BJ (cell line): ENCODE data around the gene ESAM. TPM values are rescaled to one million over a fixed set of nuclear protein-coding genes. Genes with fewer than 3 reads are reported as not detected.

Experiments used
- CTCF ChIA-PET: fragments of 350-600 bp; formaldehyde crosslinking; extraction: SDS; loops from one replicate; lab custom pipeline; 2021; ENCODE audit warnings: antibody characterized with exemption, inconsistent platforms; lab: Yijun Ruan, JAX
- POLR2A ChIA-PET: fragments of 300-600 bp; sonication (Branson Sonifier 250); formaldehyde crosslinking; extraction: SDS; loops from one replicate; lab custom pipeline; 2021; ENCODE audit warnings: antibody characterized with exemption; lab: Charles Lee
- DNase-seq: peaks from one replicate; pipeline ENCODE4 v3.0.0-alpha.2; 2011; ENCODE audit warnings: low read depth
- H3K27me3 ChIP-seq: 2 replicates; pipeline ENCODE4 v1.6.0; 2011; ENCODE audit warnings: low read length; ENCODE audit not compliant: control insufficient read depth, insufficient read depth
- H3K36me3 ChIP-seq: 2 replicates; pipeline ENCODE4 v1.5.1; 2011; ENCODE audit warnings: low read length; ENCODE audit not compliant: control insufficient read depth, insufficient read depth
- H3K4me3 ChIP-seq: 2 replicates; pipeline ENCODE4 v1.5.1; 2011; ENCODE audit warnings: low read depth, mild to moderate bottlenecking, control low read depth, low read length
- polyA plus RNA-seq: library from polyadenylated mRNA; depleted of rRNA; stranded (reverse); fragments of >200 nt; gene quantifications from 2 replicates; pipeline ENCODE4 v1.2.3, GENCODE V29; 2011
- TF ChIP-seq, protein P1 (sequence below): IDR thresholded peaks from 2 replicates; pipeline ENCODE4 v1.5.1; 2011; ENCODE audit warnings: low read depth, mild to moderate bottlenecking, control low read depth, inconsistent platforms, low read length, moderate library complexity; ENCODE audit not compliant: insufficient read depth

ESAM gene
- polyA plus RNA-seq, 1 experiment, result 0.17 TPM

DNA sequence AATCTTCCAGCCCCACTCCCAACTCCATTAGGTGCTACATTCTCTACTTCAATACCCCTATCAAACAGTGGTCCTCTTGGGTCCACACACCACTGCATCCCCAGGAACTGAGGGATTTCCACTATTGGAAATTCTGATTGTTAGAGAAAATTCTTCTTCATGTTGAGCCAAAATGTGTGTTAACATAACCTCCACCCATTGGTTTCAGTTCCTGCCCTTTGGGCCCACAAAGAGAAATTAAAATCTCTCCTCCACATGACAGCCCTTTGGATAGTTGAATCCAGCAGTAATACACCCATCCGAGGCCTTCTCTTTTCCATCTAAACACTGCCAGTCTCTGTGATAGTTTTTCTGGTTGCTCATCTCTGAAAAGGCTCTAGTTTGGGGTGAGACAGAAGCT, 12.2 kb downstream of the ESAM start:
- H3K27me3 ChIP-seq, result peaks cover 17% of the 10 kb centered on the region

DNA sequence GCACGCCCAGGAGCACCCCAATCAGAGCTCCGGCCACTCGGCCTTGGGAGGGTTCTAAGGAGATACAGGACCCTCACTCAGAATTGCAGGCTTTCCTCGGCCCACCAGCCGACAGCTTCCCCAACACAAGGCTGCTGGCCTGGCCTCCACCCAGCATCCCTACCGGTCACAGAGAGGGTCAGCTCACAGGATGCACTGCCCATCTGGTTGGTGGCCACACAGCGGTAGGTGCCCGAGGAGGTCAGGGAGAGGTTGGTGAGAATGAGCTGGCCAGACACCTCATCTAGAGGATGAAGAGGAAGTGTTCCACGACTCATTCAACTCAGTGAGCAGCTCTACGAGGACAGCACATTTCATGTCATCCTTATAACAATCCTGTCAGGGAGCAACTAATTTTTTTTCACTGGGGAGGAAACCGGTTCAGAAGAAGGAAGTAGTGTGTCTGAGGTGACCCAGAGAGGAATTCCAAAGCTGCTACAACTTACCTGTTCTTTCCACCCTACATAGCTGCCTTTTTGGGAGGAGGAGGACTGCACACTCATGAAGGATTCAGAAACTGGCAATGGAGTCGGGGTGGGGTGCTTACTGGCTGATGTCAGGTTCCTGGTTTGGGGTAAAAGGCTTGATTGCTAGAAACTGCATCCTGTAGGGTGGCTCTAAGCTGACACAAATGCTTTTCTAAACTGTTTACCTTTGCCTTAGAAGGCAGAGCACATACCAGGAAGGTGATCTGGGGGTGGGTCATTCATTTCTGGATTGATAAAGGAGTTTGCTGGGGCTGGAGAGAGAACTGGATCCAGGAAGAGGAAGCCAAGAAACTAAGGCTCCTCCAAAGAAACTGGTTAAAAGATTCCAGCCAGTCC, 13.4 kb downstream of the ESAM start:
- peaks cover 19% of the 10 kb centered on the region for H3K27me3 ChIP-seq
- TF ChIP-seq, protein P1, sequence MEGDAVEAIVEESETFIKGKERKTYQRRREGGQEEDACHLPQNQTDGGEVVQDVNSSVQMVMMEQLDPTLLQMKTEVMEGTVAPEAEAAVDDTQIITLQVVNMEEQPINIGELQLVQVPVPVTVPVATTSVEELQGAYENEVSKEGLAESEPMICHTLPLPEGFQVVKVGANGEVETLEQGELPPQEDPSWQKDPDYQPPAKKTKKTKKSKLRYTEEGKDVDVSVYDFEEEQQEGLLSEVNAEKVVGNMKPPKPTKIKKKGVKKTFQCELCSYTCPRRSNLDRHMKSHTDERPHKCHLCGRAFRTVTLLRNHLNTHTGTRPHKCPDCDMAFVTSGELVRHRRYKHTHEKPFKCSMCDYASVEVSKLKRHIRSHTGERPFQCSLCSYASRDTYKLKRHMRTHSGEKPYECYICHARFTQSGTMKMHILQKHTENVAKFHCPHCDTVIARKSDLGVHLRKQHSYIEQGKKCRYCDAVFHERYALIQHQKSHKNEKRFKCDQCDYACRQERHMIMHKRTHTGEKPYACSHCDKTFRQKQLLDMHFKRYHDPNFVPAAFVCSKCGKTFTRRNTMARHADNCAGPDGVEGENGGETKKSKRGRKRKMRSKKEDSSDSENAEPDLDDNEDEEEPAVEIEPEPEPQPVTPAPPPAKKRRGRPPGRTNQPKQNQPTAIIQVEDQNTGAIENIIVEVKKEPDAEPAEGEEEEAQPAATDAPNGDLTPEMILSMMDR, result no peak
- no peak for DNase-seq
- POLR2A ChIA-PET, result interaction anchor here (0.7 kb wide), 1 partner anchor 53 kb away, joined by 8 read pairs; no protein-coding TSS in a partner anchor
- no peak overlapping the region for H3K4me3 ChIP-seq
- CTCF ChIA-PET, result interaction anchor here (0.5 to 3.4 kb wide), 7 partner anchors 10 to 106 kb away, joined by 3 to 16 read pairs (median 3); partner anchors contain the start of gene ESAM
- H3K36me3 ChIP-seq, result no peaks in the 10 kb centered on the region

More for the DNA sequence above, 12.2 kb downstream of the ESAM start:
- no peak for DNase-seq
- TF ChIP-seq, protein P1, result no peak
- ChIA-PET POLR2A (no interaction called here), CTCF (interaction anchor here (0.6 to 3.4 kb wide), 3 partner anchors 9 to 416 kb away, joined by 3 to 16 read pairs (median 3); no protein-coding TSS in a partner anchor)
- no peak overlapping the region for H3K4me3 ChIP-seq
- H3K36me3 ChIP-seq, result no peaks in the 10 kb centered on the region

DNA sequence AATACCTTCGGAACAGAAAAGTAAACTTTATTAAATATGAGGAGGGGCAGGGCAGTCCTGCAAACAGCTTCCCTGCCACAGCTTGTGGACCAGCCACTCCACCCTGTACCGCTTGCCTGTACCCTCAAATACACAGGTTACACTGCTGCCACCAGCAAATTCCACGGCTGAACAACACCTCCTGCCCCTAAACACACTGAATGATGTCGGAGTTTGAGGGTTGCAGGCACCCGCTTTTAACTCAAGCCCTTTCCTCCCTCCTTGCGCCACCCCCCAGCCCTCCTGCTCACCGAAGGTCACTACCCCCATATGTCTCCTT, 14.0 kb downstream of the ESAM start:
- Histone ChIP-seq H3K27me3 (peaks cover 19% of the 10 kb centered on the region), H3K36me3 (no peaks in the 10 kb centered on the region), H3K4me3 (no peak overlapping the region)
- TF ChIP-seq, protein P1, result no peak
- no peak for DNase-seq
- ChIA-PET POLR2A (interaction anchor here (0.7 kb wide), 1 partner anchor 53 kb away, joined by 8 read pairs; no protein-coding TSS in a partner anchor), CTCF (interaction anchor here (0.5 to 3.4 kb wide), 8 partner anchors 11 to 118 kb away, joined by 3 to 16 read pairs (median 4); partner anchors contain the start of gene ESAM)

DNA sequence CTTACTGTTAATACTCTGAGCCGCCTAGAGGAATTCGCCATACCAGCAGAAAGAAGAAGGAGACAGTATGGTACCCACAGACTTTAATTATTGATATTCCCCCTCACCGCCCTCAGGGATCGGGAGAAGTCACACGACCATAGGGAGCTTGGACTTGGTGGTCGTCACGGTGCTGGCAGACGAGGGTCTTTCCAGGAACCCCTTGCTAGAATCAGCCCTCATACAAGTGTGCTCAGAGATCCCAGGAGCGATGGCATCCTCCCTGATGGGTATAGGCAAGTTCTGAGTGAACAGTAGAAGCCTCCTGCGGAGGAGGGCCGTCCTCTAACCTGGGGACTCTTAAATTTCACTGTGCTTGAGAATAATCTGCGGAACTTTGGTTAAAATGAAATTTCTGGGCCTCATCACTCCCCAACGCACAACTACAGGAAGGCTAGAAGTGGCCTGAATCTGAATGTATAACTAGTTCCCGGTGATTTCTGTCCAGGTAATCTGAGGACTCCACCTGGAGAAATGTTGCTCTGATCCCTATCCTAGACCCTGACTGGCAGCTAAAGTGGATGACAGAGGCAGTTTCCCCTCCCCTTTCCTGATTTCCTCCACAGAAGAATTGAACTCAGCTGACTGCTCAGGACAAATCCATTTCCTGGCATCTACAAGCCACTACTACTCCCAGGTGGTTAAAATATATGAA, 14.5 kb downstream of the ESAM start:
- H3K4me3 ChIP-seq, result no peak overlapping the region
- DNase-seq, result no peak
- ChIA-PET POLR2A (no interaction called here), CTCF (interaction anchor here (0.5 to 3.4 kb wide), 16 partner anchors 9 to 119 kb away, joined by 3 to 17 read pairs (median 4); partner anchors contain the start of gene ESAM)
- no peaks in the 10 kb centered on the region for H3K36me3 ChIP-seq
- TF ChIP-seq, protein P1, result no peak
- H3K27me3 ChIP-seq, result peaks cover 16% of the 10 kb centered on the region
